Stimulated activated CD4-positive, alpha-beta T cell treated with anti-CD3 and anti-CD28 coated beads, Interleukin-4, amount 100 ng/mL, for 24 hours (primary cell): Measurements from ENCODE around the gene FBXL13.

Experiments
- DNase-seq: peaks from one replicate; pipeline ENCODE4 v3.0.0-alpha.2; 2020

FBXL13 gene

DNA sequence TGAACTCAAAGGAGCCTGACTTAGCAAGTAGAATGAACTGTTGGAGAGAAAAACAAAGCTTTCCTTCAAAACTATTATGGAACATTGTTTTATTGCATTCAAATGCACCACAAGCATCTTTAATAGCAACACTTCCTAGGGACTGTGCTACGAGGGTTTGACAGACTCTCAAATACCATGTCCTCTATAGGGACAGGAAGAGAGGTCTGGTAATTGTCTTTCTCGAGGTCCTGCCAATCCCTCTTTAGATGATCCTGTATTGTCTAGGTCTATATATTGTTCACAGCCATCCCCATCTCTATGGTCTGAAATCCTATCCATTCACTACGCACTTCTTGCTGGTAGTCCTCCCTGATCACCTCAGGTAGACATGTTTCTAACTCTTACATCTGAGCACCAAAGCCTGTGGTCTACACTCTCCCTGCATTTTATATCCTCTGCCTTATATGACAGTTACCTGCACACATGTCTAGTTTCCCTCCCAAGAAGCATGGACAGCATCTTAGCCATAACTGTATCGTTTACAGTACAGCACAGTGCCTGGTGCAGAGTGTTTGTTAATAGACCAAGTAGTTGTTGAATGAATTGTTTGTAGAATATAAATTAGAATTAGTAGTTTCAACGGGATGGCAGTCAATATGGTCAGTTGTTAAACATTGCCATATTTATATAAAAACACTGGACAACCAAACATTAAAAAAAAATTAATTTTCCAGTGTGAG is 183.5 kb downstream of the FBXL13 start:
- no peak for DNase-seq

DNA sequence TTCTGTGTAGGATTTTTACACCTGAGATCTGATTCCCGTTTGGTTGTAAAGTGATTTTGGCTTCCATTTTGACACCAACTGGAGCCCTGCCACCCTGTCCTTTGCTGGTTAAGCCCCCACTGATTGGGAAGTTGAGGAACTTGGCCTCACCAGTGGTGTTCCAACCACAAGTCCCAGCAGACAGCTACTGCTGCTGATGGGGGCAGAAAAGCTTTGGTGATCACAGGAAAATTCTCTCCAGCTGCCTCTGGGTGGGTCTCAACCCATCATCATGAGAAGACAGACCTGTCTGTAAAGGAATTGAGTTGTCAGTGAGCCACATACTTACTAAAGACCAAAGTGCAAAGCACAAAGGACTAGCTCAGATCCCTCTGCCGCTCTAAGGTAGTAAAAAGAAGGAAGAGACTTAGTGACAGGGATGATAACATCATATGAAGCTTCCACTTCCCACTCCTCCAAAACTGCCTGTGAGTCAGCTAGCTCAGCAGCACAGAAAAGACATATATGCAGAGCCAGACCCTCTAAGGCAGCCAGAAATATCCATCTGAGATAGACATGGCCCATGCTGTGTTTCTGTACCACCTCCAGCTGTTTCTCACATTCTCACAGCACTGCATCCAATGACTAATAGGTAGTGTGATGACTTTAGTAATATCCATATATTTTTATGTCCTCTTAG is 184.2 kb downstream of the FBXL13 start:
- DNase-seq = no peak

DNA sequence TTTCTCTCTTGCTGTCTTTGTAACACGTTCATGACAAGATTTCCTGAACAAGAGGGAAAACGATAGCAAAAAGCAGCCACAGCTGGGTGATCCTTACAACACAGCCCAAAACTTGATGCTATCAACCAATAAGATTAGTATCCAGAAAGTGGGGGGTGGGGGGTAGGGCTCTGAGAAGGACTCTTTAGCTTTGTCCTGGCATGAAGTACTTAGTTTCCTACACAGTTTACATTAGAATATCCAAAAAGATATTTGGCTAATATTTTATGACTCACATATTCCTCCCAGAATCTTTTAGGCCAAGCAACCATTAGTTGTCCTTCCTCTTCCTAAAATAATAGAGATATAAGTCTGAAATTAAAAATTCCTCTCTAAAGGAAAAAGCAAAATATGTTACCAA is 184.7 kb downstream of the FBXL13 start:
- DNase-seq = no peak

DNA sequence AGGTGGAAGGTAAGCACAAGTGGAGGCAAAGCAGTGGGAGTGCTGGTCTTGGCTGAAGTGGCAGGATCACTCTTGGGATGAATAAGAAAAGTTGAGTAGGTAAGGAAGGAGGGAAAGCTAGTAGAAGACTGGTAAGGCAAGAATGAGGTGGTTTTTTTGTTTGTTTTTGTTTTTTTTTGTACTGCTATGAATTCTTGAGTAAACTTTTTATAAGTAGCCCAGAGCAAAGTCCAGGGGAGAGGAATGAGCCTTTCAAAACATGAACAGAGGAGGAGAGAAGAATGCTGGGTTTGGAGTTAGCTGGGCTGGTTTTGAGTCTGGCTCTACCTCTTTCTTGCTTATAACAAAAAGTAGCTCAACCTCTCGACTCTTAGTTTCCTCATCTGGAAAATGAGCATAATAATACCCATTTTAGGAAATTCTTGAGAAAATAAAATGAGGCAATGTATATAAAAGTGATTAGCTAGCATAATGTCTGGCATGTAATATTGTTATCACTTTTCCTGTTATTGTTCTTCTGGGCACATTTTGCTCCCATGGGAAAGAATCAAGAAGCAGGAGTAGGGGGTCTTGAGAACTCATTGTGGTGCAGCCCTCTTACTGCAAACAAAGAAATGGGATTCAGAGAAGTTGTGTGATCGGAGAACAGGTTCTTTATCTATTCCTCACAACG is 185.9 kb downstream of the FBXL13 start:
- no peak for DNase-seq

DNA sequence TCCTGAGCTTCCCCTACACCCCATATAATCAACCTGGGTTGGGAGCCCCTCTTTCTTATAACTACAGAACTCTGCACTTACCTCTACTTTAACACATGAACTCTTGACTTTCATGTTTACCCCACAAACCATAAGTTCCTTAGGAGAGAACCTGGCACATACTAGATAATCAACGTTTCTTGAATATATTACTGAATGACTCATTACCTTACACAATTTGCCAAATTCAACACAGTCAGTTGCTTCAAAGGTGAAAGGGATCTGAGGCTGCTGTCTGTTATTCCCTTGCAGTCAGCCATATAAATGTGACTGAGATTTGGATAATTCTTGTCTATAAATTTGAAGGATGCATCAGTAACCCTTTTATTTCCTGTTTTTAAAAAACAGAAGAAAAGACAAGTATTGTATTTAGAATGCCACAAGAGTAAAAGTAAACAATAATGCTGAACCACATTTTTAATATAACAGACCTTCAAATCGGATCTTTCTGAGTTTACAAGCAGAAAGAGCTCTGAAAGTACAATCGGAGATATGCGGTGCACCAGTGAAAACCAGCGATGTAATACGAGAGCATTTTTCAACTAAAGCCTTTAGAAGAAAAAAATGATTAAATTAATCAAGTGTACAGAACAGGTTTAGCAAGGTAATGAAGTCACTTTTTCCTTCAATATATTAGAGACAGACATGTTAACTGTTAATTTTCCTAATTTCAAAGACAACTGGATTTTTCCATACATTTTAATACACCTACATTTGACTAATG is 191.3 kb downstream of the FBXL13 start:
- DNase-seq = no peak

DNA sequence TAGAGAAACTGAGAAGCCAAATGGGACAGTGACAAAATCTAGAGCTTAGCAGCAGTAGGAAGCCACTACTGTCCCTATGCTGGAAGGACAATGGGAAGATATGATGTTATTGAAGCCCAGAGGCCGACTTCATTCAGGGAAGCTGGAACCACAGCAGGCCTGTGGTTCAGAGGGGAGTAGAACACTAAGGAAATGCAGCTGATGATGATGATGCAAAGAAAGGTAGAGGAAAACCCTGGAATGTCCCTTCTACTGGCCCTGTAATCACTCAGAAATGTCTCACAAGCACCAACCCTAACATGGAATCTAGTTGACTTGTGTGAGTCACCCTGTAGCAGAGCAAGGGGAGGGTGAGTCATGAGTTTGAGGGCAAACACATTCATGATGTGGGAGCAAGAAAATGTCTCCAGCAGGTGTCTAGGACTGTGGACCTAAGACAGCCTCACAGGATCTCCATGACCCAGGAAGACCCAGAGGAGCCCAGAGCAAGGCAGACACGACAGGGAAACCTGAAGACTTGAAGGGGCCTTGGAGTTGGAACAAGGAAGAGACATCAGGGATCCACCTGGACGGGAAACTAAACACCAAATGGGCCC is 198.8 kb downstream of the FBXL13 start:
- DNase-seq = peak; percentile 39

DNA sequence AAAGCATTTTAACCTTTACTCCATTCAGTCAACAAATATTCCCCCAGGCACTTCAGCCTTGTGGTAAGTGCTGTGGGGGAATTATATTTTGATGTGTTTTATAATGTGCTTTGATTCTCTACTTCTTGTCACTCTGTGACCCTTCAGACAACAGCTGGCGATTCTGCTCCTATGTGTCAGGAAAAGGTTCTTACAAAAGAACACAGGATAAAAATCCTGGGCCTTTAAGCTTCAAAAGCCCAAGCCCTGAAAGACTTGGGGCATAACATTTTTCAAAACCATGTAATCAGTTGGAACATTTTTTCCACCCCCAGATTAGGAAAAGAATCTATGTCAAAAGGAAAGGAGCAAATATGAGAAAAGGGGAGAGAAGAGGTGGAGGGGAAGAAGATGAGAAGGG is 199.6 kb downstream of the FBXL13 start:
- no peak for DNase-seq

DNA sequence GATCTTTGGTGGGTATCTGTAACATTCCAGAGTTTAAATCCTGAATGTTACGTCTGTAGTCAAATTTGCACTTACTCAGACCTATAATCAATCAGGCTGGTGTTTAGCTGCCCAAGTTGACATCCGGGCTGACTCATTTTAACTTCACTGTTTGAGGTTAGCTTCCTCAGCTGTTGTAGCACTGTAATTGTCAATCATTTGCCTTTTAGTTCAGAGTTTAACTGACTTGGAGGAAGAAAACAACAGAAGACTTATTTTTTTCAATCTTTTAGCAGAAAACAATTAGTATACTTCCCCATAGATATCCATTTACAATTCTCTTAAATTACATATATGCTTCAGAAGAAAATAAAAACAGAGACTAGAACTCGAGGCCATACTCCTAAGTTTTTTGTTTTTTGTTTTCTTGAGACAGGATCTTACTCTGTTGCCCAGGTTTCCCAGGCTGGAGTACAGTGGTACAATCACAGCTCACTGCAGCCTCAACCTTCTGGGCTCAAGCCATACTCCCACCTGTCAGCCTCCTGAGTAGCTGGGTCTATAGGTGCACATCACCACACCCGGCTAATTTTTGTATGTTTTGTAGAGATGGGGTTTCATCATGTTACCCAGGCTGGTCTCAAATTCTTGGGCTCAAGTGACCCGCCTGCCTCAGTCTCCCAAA is 200.3 kb downstream of the FBXL13 start:
- DNase-seq = peak; percentile 7

DNA sequence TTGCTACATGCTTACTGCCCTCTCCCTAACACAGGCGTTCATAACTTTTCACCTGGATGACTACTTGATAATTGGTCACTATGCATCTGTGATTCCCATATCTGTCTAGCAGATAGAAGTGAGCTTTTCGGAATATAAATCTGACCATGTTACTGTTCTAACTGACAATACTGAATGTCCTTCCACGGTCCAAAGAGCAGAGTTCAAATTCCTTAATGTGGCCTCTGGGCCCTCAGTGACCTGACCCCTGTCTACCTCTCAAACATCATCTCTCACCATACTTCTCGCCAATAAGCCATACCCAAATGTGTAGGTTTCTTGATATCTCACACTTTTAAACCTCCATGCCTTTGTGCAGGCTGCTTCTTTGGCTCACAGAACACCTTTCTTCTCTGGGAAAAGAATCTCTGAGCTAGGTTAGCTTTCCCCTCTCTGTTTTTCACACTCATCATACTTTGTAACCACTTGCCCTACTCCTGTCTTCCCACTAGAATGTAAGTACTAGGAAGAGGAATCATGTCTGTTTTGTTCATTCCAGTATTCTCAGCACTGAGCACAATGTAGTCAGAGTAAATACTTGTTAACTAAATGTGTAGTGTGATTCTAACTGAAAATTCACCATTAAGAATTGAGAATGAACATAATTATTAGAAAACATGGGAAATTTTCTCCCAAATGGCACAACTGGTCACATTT is 201.0 kb downstream of the FBXL13 start:
- DNase-seq = no peak

DNA sequence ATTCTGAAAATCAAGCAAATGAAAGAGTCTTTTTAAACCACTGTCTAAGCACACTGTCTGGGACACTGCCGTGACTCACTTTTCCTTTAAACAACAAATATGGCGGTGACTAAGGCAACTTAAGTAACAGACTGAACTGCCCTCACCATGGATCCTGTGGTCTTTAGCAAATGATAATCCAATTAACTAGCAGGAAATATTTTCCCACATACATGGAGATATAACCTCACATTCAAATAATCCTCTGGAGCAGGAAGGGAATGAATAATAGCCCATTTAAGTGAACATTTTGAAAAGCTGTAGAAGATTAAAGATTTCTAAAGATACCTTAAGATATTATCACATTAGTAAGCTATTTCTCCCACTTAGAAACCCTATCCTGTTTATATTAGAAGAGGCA is 202.1 kb downstream of the FBXL13 start:
- no peak for DNase-seq

DNA sequence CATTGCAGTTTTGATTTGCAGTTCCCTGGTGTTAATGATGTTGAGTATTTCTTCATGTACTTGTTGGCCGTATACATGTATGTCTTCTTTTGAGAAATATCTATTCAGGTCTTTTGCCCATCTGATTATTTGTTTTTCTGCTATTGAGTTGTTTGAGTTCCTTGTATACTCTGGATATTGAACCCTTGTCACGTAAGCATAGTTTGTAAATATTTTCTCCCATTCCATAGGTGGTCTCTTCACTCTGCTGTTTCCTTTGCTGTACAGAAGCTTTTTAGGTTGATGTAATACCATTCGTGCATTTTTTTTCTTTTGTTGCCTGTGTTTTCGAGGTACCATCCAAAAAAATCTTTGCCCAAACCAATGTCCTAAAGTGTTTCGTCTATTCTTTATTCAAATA is 205.4 kb downstream of the FBXL13 start:
- DNase-seq = no peak

DNA sequence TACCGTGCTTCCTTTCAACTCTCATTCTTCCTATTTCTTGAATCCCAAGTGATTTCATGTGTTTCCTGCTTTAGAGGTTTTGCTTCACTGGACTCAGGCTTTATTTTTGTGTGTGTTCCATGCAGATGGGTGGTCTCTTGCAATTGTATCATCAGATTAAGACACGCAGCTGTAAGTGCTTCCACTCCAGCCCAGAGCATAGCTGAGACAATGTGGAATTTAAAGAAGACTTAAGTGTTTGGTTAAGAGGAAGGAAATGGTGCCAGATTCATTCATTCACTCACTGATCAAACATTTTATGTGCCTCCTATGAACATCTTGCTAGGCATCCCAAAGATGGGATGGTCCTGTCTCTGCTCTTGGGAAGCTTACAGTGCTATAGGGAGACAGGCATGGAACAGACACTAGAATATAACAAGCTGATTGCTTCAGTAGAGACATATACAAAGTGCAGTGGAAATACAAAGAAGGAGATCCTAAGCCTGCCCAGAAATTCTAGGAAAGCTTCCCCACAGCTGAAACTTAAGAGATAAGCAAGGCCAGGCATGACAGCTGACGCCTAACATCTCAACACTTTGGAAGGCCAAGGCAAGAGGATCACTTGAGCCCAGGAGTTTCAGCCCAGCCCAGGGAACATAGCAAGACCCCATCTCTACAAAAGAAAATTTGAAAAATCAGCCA is 207.9 kb downstream of the FBXL13 start:
- no peak for DNase-seq

DNA sequence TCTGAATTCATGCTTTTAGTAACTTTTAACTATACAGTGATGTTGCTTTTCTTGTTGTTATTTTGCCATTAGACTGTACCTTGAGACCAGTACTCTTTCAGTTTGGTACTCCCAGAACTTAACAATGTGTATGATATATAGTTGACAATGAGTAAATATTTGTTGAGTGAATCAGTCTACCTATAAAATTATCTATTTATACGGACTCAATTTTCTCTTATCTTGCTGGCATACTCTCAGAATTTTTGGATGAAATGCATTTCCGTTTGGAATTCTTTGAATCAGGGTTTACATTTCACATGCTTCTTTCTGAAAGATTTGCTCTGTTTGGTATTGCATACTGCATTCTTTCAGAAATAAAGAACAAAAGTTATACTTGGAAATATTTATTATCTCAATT is 209.6 kb downstream of the FBXL13 start:
- no peak for DNase-seq

DNA sequence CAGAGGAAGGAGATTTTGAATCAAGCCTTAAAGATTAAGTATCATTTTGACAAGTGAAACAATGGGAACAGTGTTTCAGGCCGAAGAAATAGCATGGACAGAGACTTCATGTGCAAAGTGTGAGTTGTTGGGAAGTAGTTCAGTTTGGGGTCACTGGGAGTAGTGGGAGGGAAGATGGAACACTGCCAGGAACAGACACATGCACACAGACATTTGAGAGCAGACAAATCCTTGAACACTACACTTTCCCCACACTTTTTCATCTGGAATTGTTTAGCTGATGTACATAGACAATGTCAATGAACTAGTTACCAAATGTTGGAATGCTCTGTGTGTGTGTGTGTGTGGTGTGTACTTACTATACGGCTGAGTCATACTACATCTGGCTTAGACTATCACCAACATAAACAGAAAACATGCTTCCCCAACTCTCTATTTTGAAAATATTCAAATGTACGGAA is 214.2 kb downstream of the FBXL13 start:
- no peak for DNase-seq

DNA sequence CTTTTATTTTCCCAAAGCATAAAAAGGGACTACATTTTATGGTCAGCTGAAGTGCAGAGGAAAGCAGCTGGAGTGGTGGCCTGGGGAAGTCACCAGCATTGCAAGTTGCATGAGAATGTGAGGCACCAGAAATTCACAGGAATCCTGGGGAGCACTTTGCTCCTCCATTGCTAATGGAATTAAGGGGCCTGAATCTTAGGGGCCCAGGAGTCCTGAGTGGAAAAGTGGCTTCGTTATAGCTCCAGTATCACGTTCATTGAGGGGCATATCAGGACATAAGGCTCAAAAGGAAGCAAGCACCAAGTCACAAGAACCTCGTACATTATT is 214.8 kb downstream of the FBXL13 start:
- no peak for DNase-seq

DNA sequence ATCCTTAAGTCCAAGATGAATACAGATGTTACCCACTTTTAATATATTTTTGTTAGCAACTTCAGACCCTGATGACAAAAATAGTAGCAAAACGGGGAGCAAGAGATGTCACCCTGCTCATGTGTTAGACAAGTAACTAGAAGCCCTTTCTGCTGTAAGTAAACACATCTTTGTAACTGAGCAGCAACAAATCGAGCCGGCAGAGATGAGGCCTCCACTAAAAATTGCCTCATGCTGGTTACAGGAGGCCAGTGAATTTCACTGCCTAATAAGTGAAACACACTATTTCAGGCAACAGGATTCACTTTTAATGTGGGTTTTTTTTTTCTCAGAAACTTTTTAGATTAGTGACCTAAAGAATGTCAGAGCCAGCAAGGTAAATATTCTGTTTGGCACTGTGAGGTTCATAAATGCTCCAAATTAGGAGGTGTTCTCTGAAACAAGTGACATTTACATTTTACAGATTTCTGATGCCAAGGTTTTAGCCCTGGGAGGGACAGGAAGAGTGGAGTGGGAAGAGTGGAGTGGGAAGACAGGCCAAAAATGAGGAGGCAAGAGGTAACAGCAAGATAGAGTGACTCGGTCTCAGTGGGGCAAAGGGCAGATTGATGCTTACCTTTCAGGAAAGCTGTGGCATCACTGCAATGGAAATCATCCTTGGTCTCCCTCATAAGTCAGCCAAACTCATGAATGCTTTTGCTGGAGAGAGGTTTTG is 215.4 kb downstream of the FBXL13 start:
- no peak for DNase-seq

DNA sequence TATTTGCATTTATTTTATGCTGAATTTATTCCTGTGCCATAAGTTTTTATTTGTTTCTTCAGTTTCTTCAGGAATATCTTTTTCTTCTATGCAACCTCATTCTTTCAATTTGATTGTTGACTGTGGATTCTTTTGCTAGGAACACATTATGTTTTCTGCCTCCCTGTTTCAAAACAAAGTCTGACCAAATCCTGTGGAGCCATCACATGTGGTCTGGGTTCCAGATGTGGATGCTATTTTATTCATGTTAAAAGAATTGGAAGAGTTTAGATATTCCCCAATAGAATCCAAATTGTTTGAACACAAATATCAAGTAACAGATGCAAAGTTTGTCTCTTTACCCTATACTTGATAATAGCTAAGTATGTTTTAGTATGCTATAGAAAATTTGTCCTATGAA is 218.6 kb downstream of the FBXL13 start:
- DNase-seq = no peak

DNA sequence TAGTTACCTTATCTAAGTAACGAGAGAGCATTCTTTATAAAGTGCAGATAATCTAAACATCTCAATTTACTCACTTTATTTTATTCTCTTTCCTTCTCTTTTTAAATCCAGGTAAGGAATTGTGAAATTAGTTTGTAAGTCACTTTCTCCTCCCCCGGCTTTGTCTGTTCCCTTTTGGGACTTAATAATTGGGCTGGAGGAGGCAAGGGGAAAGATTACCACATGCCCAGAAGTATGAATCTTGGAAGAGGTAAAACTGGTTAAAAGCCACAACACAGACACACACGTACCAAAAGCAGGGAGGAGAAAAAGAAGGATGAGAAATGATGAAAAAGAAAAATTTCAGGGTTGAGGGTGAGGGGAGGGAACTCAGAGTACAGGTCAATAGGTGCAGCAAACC is 225.1 kb downstream of the FBXL13 start:
- DNase-seq = no peak

DNA sequence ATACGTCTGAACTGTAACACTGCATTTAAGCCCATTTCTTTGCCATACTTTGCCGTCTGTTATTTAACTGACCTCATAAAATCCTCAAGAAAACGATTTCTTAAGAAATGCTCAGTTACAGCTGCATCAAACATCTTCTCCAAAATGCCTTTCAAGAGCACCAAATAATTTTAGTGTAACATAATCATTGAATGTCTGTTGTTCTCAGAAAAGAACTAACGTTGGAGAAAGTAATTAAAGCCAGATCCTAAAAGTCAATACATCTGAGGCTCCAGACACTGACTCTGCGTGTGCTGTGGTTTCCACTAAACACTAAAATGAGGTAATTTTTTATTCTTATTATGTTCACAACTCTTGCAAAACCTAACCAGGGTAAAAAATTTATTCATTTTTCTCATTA is 225.5 kb downstream of the FBXL13 start:
- DNase-seq = no peak

DNA sequence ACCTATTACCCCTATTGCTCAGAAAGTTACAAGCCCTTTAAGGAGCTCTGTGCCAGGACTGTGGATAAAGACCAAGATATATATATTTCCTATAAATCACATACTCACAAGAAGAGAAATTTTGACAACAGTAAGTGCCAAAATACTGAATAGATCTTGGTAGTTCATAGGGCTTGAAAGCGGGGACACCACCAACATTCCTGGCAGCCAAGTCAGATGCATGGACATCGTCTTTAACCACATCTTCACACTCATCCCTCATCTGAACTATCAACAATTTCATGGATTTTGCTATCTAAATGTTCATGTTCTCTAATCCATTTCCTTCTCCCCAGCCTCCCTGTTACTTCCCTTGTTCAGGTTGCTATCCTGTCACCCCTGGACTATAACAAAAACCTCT is 229.2 kb downstream of the FBXL13 start:
- DNase-seq = no peak

DNA sequence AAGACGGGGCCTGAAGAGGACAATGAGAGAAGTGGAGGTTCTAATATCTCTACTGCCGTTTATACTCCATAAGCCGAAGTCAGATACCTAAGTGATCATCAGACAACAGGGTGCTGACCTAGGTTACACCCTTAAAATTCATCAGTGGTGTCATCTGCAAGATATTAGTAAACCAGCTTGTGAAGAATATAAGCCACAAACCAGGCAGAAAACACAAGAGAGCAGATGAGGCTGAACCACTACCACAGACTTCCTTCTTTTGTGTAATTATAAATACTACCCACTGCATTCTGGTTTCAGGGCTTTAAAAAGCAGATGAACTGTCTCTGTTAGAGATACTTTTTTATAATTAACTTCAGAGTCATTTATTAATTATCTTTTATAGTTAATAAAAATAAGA is 230.7 kb downstream of the FBXL13 start:
- DNase-seq = no peak
